ENCODE measurements around the gene SRD5A2. TPM values are rescaled to one million over a fixed set of nuclear protein-coding genes. Genes with fewer than 3 reads are reported as not detected.

SRD5A2 gene
- under 0.01 TPM for total RNA-seq
- under 1 TPM in 4 of 8 donors, not detected in 4; 0.02 to 0.07 (median 0.05) TPM for polyA plus RNA-seq (ENCODE audit: insufficient read depth in 1 of 8, insufficient read length in 8 of 8, low replicate concordance in 1 of 8)
- long read RNA-seq, donor 1 = 0 reads
- long read RNA-seq, donor 2 = 0 reads
- long read RNA-seq, donor 3 = 0 reads
- long read RNA-seq, donor 4 = 0 reads
- long read RNA-seq, donor 5 = 0 reads
- long read RNA-seq, donor 6 = 0 reads
- long read RNA-seq, donor 7 = 0 reads
- long read RNA-seq, donor 8 = 0 reads
- long read RNA-seq, donor 9 = 0 reads
- long read RNA-seq, donor 10 = 0 reads
- long read RNA-seq, donor 11 = 0 reads

GRCh38 chr2:31580321-31581117 lies at the start of gene SRD5A2:
Gene SRD5A2, minus strand, starts transcription at chr2:31580938. Its CDS starts 38 bp downstream, at chr2:31580900.
- peaks cover 33% of the 10 kb centered on the region for H3K27me3 ChIP-seq (ENCODE audit: control insufficient read depth, insufficient read depth, low read length)
- under 1% methylated on average over 74 of the region's 76 CpGs for WGBS (ENCODE audit: insufficient coverage)

GRCh38 chr2:31606509-31606908 lies 25.8 kb upstream of the SRD5A2 start:
- WGBS (ENCODE audit: insufficient coverage) = no CpG with 5 or more reads among the region's 3 CpGs
- Histone ChIP-seq H3K4me3 (ENCODE audit: low read length) (no peak overlapping the region), H3K27me3 (ENCODE audit: control insufficient read depth, insufficient read depth, low read length) (no peaks in the 10 kb centered on the region), H3K4me1 (ENCODE audit: control insufficient read depth, insufficient read depth, low read length) (no peaks in the 10 kb centered on the region), H3K36me3 (ENCODE audit: control insufficient read depth, insufficient read depth, low read length) (no peaks in the 10 kb centered on the region), H3K9me3 (replicated peaks; ENCODE audit: control insufficient read depth, low read depth, low read length) (no peaks in the 10 kb centered on the region), H3K27ac (ENCODE audit: low read length) (no peak overlapping the region)
- DNase-seq = no peak

More at GRCh38 chr2:31580321-31581117, at the start of gene SRD5A2:
- DNase-seq = no peak
- no peaks in the 10 kb centered on the region for H3K9me3 ChIP-seq (replicated peaks; ENCODE audit: control insufficient read depth, low read depth, low read length)
- H3K36me3 ChIP-seq (ENCODE audit: control insufficient read depth, insufficient read depth, low read length) = no peaks in the 10 kb centered on the region
- no peak within 1 kb of the TSS for H3K27ac ChIP-seq (ENCODE audit: low read length)
- H3K4me1 ChIP-seq (ENCODE audit: control insufficient read depth, insufficient read depth, low read length) = no peaks in the 10 kb centered on the region
- no peak within 1 kb of the TSS for H3K4me3 ChIP-seq (ENCODE audit: low read length)

- Histone ChIP-seq H3K4me3 (ENCODE audit: low read length) (no peak overlapping the region), H3K36me3 (ENCODE audit: control insufficient read depth, insufficient read depth, low read length) (no peaks in the 10 kb centered on the region), H3K9me3 (replicated peaks; ENCODE audit: control insufficient read depth, low read depth, low read length) (no peaks in the 10 kb centered on the region), H3K27ac (ENCODE audit: low read length) (no peak overlapping the region), H3K4me1 (ENCODE audit: control insufficient read depth, insufficient read depth, low read length) (no peaks in the 10 kb centered on the region), H3K27me3 (ENCODE audit: control insufficient read depth, insufficient read depth, low read length) (no peaks in the 10 kb centered on the region)
- DNase-seq = no peak
These were observed 18.0 kb upstream of the SRD5A2 start for GRCh38 chr2:31598694-31599093.

- Histone ChIP-seq H3K9me3 (replicated peaks; ENCODE audit: control insufficient read depth, low read depth, low read length) (peaks cover 6% of the 10 kb centered on the region), H3K27ac (ENCODE audit: low read length) (no peak overlapping the region), H3K4me3 (ENCODE audit: low read length) (no peak overlapping the region), H3K4me1 (ENCODE audit: control insufficient read depth, insufficient read depth, low read length) (no peaks in the 10 kb centered on the region), H3K36me3 (ENCODE audit: control insufficient read depth, insufficient read depth, low read length) (no peaks in the 10 kb centered on the region), H3K27me3 (ENCODE audit: control insufficient read depth, insufficient read depth, low read length) (peaks cover 18% of the 10 kb centered on the region)
- DNase-seq = no peak
These were observed 5.5 kb upstream of the SRD5A2 start for GRCh38 chr2:31586230-31586629.

- H3K27me3 ChIP-seq (ENCODE audit: control insufficient read depth, insufficient read depth, low read length) = peaks cover 35% of the 10 kb centered on the region
- DNase-seq = no peak
- no peak overlapping the region for H3K27ac ChIP-seq (ENCODE audit: low read length)
- no peaks in the 10 kb centered on the region for H3K36me3 ChIP-seq (ENCODE audit: control insufficient read depth, insufficient read depth, low read length)
- no peaks in the 10 kb centered on the region for H3K4me1 ChIP-seq (ENCODE audit: control insufficient read depth, insufficient read depth, low read length)
- H3K4me3 ChIP-seq (ENCODE audit: low read length) = no peak overlapping the region
- no peaks in the 10 kb centered on the region for H3K9me3 ChIP-seq (replicated peaks; ENCODE audit: control insufficient read depth, low read depth, low read length)
- 45% methylated on average over 35 of the region's 35 CpGs for WGBS (ENCODE audit: insufficient coverage)
These were observed 522 bp upstream of the SRD5A2 start for GRCh38 chr2:31581124-31581795.

- Histone ChIP-seq H3K9me3 (replicated peaks; ENCODE audit: control insufficient read depth, low read depth, low read length) (no peaks in the 10 kb centered on the region), H3K27ac (ENCODE audit: low read length) (no peak overlapping the region), H3K4me3 (ENCODE audit: low read length) (no peak overlapping the region), H3K36me3 (ENCODE audit: control insufficient read depth, insufficient read depth, low read length) (no peaks in the 10 kb centered on the region), H3K4me1 (ENCODE audit: control insufficient read depth, insufficient read depth, low read length) (no peaks in the 10 kb centered on the region), H3K27me3 (ENCODE audit: control insufficient read depth, insufficient read depth, low read length) (peaks cover 32% of the 10 kb centered on the region)
- no peak for DNase-seq
- 0% methylated on average over 8 of the region's 13 CpGs for WGBS (ENCODE audit: insufficient coverage)
These were observed 780 bp downstream of the SRD5A2 start for GRCh38 chr2:31579996-31580320.

- Histone ChIP-seq H3K27me3 (ENCODE audit: control insufficient read depth, insufficient read depth, low read length) (peaks cover 32% of the 10 kb centered on the region), H3K36me3 (ENCODE audit: control insufficient read depth, insufficient read depth, low read length) (no peaks in the 10 kb centered on the region), H3K27ac (ENCODE audit: low read length) (no peak overlapping the region), H3K4me1 (ENCODE audit: control insufficient read depth, insufficient read depth, low read length) (no peaks in the 10 kb centered on the region), H3K9me3 (replicated peaks; ENCODE audit: control insufficient read depth, low read depth, low read length) (no peaks in the 10 kb centered on the region), H3K4me3 (ENCODE audit: low read length) (no peak overlapping the region)
- WGBS (ENCODE audit: insufficient coverage) = no CpG with 5 or more reads among the region's 3 CpGs
- no peak for DNase-seq
These were observed 2.4 kb downstream of the SRD5A2 start for GRCh38 chr2:31578316-31578715.

GRCh38 chr2:31577143-31577542 lies 3.6 kb downstream of the SRD5A2 start:
- no CpG with 5 or more reads among the region's 1 CpG for WGBS (ENCODE audit: insufficient coverage)
- peaks cover 26% of the 10 kb centered on the region for H3K27me3 ChIP-seq (ENCODE audit: control insufficient read depth, insufficient read depth, low read length)

GRCh38 chr2:31568585-31569201 lies 12.0 kb downstream of the SRD5A2 start:
- Histone ChIP-seq H3K9me3 (replicated peaks; ENCODE audit: control insufficient read depth, low read depth, low read length) (peaks cover 2% of the 10 kb centered on the region), H3K36me3 (ENCODE audit: control insufficient read depth, insufficient read depth, low read length) (no peaks in the 10 kb centered on the region), H3K27me3 (ENCODE audit: control insufficient read depth, insufficient read depth, low read length) (no peaks in the 10 kb centered on the region), H3K4me1 (ENCODE audit: control insufficient read depth, insufficient read depth, low read length) (no peaks in the 10 kb centered on the region), H3K4me3 (ENCODE audit: low read length) (no peak overlapping the region), H3K27ac (ENCODE audit: low read length) (no peak overlapping the region)
- DNase-seq = no peak
- 88% methylated on average over 5 of the region's 10 CpGs for WGBS (ENCODE audit: insufficient coverage)

More at GRCh38 chr2:31577143-31577542, 3.6 kb downstream of the SRD5A2 start:
- Histone ChIP-seq H3K27ac (ENCODE audit: low read length) (no peak overlapping the region), H3K4me1 (ENCODE audit: control insufficient read depth, insufficient read depth, low read length) (no peaks in the 10 kb centered on the region), H3K36me3 (ENCODE audit: control insufficient read depth, insufficient read depth, low read length) (no peaks in the 10 kb centered on the region), H3K9me3 (replicated peaks; ENCODE audit: control insufficient read depth, low read depth, low read length) (no peaks in the 10 kb centered on the region), H3K4me3 (ENCODE audit: low read length) (no peak overlapping the region)
- DNase-seq = no peak

GRCh38 chr2:31567679-31568078 lies 13.1 kb downstream of the SRD5A2 start:
- Histone ChIP-seq H3K36me3 (ENCODE audit: control insufficient read depth, insufficient read depth, low read length) (no peaks in the 10 kb centered on the region), H3K27ac (ENCODE audit: low read length) (no peak overlapping the region), H3K4me3 (ENCODE audit: low read length) (no peak overlapping the region), H3K4me1 (ENCODE audit: control insufficient read depth, insufficient read depth, low read length) (no peaks in the 10 kb centered on the region), H3K9me3 (replicated peaks; ENCODE audit: control insufficient read depth, low read depth, low read length) (peaks cover 2% of the 10 kb centered on the region), H3K27me3 (ENCODE audit: control insufficient read depth, insufficient read depth, low read length) (no peaks in the 10 kb centered on the region)
- DNase-seq = no peak
- 82% methylated on average over 3 of the region's 3 CpGs for WGBS (ENCODE audit: insufficient coverage)

Data from muscle of leg (tissue), 16 donors.